A549 treated with ZK216348 at 1 μM for 4 hours (cell line): Measurements from ENCODE around the gene CBLN1. TPM values are rescaled to one million over a fixed set of nuclear protein-coding genes. Genes with fewer than 3 reads are reported as not detected.

Source experiments
- total RNA-seq: library from RNA; stranded (reverse); fragments of 200-300 nt; extraction: Qiagen RNA extraction; gene quantifications from 5 replicates; pipeline ENCODE4 v1.2.3, GENCODE V29; 2022; ENCODE audit warnings: low read depth

CBLN1 gene
- 0.06 to 0.14 TPM in 2 of 5 replicates, not detected in the others for total RNA-seq

DNA sequence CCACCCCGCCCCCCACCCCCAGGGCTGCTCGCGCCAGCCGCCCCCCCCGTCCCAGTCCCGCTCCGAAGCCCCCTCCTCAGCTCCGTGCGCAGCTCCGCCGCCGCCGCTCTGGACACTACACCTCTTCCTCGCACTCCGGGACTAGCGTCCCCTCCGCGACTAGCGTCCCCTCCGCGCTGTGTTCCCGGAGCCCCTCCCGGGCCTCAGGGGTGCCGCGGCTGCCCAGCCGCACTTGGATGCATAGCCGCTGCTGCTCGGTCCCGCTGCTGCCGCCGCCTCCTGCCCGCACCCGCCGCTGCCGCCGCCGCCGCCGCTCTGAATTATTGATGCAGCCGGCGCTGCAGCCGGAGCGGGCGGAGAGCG lies at the start of gene CBLN1:
TSS of gene CBLN1 (minus strand) at position 359 of the 363 bp plus-strand sequence. CDS start 373 bp downstream, outside the sequence.

Other genes with a start within 250 kb of the CBLN1 start
- gene C16orf78, start 92.0 kb upstream of the CBLN1 start, total RNA-seq = not detected in 5 replicates